GM12872 (cell line): ENCODE results near the gene KDM5A.

Source experiments
- TF ChIP-seq, protein P1 (sequence below): IDR thresholded peaks from 3 replicates; pipeline ENCODE4 v1.5.1; 2011; ENCODE audit warnings: low read depth, mild to moderate bottlenecking, low read length, moderate library complexity; ENCODE audit not compliant: insufficient read depth

The KDM5A gene

DNA sequence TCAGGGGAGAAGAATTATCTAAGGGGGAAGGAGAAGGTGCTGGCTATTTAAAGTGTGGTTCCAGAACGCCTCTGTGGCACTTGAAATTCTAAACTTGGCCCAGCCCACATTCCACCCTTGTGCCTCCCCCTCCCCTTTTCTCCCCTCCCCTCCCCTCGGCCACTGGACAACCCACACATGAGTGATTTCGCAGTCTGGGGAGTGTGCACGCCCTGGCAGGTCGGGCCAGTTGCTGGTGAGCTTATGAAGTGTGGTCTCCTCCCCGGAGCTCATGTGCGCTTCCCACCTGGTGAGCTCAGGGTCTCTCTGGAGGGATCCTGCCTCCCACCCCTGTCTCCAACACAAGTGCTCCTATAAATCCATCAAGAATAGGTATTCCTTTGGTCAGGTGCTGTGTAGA lies 126.3 kb downstream of the KDM5A start, which contains the start of gene SLC6A13:
Gene SLC6A13 (minus strand): TSS at position 20 of the 400 bp plus-strand sequence. CDS start 2,784 bp downstream, outside the sequence.
- TF ChIP-seq, protein P1, sequence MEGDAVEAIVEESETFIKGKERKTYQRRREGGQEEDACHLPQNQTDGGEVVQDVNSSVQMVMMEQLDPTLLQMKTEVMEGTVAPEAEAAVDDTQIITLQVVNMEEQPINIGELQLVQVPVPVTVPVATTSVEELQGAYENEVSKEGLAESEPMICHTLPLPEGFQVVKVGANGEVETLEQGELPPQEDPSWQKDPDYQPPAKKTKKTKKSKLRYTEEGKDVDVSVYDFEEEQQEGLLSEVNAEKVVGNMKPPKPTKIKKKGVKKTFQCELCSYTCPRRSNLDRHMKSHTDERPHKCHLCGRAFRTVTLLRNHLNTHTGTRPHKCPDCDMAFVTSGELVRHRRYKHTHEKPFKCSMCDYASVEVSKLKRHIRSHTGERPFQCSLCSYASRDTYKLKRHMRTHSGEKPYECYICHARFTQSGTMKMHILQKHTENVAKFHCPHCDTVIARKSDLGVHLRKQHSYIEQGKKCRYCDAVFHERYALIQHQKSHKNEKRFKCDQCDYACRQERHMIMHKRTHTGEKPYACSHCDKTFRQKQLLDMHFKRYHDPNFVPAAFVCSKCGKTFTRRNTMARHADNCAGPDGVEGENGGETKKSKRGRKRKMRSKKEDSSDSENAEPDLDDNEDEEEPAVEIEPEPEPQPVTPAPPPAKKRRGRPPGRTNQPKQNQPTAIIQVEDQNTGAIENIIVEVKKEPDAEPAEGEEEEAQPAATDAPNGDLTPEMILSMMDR, result no peak

- TF ChIP-seq, protein P1, result no peak
These were observed 127.0 kb downstream of the KDM5A start for GRCh38 chr12:262113-262512.

GRCh38 chr12:257521-258321 lies 131.4 kb downstream of the KDM5A start:
- TF ChIP-seq, protein P1, result no peak

- TF ChIP-seq, protein P1, result no peak
These were observed 132.2 kb downstream of the KDM5A start for GRCh38 chr12:256958-257357.

GRCh38 chr12:256225-256624 lies 132.9 kb downstream of the KDM5A start:
- TF ChIP-seq, protein P1, result no peak

DNA sequence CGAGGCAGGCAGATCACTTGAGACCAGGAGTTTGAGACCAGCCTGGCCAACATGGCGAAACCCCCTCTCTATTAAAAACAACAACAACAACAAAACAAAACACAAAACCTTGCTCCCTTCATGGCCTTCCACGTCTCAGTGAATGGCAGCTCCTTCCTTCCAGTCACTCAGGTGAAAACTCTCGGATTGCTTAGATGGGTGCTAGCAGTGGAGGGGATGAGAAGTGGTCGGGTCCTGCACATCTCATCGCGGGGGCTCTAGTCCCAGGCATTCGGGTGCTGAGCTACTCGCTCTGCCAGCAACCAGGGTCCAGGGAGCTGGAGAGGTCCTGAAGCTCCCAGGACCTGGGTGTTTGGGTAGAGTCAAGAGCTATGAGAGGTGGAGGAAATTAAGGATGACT lies 134.2 kb downstream of the KDM5A start:
- TF ChIP-seq, protein P1, result no peak

DNA sequence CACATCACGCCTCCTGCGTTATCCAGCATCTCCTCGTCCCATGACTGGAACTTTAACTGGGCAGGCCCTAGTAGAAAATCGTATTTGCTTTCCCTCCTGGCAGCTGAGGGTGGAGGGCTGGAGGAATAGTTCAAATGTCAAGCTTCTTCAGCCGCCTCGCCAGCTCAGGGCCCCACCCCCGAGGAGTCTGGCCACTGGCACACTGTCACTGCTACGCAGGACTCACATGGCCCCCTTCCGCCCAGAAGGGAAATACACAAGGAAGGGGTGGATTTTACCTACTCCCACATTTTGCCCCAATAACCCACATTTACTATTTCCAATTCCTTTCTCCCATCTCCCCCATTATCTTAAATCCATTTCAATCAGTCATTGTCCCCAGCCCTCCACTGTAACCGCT lies 135.1 kb downstream of the KDM5A start:
- TF ChIP-seq, protein P1, result no peak
